K562 treated with DMSO at 1 percent for 12 hours (cell line): ENCODE measurements around the gene RAB6A. TPM values are rescaled to one million over a fixed set of nuclear protein-coding genes. Genes with fewer than 3 reads are reported as not detected.

Experiments used
- total RNA-seq: library from RNA; unstranded; fragments of 300-600 nt; gene quantifications from 2 replicates; pipeline ENCODE4 v1.2.3, GENCODE V29; 2022; ENCODE audit not compliant: insufficient read depth

Gene RAB6A
- total RNA-seq: 28.6 and 71.2 TPM in 2 replicates

DNA sequence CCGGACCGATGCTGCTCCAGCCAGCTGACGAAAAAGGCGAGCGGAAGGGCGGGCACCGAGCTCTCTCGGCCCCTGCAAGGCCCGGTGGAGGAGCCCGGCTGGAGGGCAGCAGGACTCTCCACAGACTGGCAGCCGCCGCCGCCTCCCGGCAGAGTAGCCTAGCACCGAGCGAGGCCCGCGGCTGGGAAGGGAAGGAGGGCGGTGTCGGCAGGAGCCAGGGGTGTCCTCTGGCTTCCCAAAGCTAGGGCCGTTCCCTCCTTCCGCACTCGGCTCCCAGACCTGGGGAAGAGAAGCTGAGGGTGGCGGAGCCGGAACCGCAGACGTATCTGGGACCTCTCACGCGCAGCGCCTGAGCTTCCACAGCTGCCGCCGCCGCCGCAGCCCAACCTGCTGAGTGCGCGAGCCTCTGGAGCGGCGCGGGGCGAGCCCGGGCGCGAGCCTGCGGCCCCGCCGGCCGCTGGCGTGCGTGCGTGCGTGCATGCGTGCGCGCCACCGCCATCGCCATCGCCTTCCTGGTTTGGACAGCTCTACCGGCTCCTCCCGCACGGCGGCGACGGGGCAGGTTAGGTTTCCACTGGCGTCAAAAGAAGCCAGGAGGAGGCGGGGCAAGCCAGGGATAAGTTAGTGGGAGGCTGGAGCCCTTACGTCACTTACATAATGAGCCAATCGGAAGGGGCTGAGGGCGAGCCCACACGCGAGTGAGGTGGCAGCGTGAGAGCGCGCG, at the start of gene RAB6A:
TSS of gene RAB6A (minus strand) at position 396 of the 724 bp plus-strand sequence. CDS start 439 bp downstream, outside the sequence.

DNA sequence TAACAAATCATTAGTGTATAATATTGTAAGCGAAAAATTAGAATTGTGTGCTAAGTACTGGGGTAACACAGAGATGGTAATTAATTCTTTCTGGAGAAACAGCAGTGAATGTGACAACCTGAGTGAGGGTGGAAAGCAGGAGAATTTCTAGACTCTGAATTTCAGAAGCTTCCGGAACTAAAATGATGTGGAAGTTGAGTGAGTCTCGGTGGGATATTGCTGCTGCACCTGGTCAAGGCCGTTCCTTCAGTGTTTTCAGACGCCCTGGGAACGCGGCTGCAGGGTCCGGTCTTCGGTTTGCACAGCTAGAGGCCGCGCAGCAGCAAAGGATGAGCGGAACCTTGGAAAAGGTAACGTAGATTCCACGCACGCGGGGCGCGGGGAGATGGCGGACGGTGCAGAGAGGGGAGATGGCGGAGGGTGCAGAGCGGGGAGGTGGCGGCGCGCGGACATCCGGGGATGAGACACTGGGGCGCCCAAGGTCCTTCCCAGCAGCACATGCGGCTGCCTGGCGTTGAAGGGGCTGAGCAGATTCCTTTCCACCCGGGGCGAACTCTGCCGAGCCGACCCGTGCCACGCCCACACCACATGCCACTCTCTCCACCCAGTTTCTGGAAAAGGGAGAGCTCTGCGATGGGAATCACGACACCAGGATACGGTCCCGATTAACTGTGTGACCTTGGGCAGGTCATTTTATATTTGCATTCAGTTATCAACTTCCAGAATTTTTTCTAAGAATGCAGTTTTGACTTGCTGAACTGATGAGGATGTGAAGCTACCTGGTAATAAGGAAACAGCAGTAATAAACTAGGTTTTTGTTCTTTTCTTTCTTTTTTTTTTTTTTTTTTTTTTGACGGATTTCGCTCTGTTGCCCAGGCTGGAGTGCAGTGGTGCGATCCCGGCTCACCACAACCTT, 27.0 kb upstream of the RAB6A start, which contains the start of gene MRPL48:
TSS of gene MRPL48 (plus strand) at position 232 of the 916 bp plus-strand sequence. CDS start at position 330, 98 bp downstream.

DNA sequence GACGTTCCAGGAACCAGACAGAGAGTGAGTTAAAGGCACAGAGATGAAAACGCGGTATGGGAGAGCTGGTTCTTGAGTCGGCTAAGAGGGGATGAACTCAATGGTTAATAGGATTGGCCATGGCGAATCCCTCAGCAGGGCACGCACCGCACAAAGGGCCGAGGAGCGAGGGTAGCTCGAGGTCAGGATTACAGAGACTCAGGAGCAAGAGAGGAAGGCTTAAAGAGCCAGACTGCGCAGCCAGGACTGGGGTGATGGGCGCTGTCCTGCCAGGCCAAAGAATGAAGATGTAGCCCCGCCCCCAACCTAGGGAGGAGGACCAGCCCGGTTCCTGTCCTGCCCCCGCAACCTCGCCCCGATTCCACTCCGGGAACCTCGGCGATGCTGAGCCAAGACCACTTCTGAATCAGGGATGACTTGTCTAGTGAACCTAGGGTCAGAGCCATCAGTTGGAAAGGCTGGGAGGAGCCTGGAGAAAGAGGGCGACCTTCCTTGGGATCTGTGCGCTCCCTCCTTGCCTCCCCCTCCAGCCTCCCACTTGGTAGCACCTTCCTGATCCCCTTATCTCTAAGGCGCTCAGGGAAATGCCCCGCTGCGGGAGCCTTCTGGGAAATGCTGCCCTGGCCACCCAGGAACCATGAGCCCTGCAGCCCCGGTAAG, 114.8 kb downstream of the RAB6A start, which contains the start of gene PLEKHB1:
TSS of gene PLEKHB1 (plus strand) at position 610 of the 660 bp plus-strand sequence. CDS start at position 638, 28 bp downstream.

Other genes with a start within 250 kb of the RAB6A start
- 2.5 and 14.7 TPM in 2 replicates for gene FAM168A, start 163.0 kb downstream of the RAB6A start, total RNA-seq
- not detected in 2 replicates for gene PLEKHB1, start 114.5 kb downstream of the RAB6A start, total RNA-seq
- 97.3 and 103 TPM in 2 replicates for gene MRPL48, start 26.8 kb upstream of the RAB6A start, total RNA-seq
- gene COA4, start 115.8 kb upstream of the RAB6A start, total RNA-seq: 70.4 and 80.3 TPM in 2 replicates
- gene PAAF1, start 115.9 kb upstream of the RAB6A start, total RNA-seq: 23.4 and 25.5 TPM in 2 replicates
- not detected in 2 replicates for gene DNAJB13, start 190.0 kb upstream of the RAB6A start, total RNA-seq
- 43.5 and 44.7 TPM in 2 replicates for gene UCP2, start 221.8 kb upstream of the RAB6A start, total RNA-seq
- 0.61 and 3.0 TPM in 2 replicates for gene UCP3, start 248.0 kb upstream of the RAB6A start, total RNA-seq